HuH-7 (cell line): ENCODE data around the gene PPIC.
A peak's percentile ranks its signal among the peaks of the same experiment; 100 is the strongest.
"Not testable (repeated sequence)": the region's sequence is repeated elsewhere in the genome, so short reads cannot be mapped to it uniquely, and the experiment has no call there.

ENCODE experiments used
- DNase-seq: peaks from one replicate; pipeline ENCODE4 v3.0.0; 2011; ENCODE audit warnings: low spot score

The PPIC gene

DNA sequence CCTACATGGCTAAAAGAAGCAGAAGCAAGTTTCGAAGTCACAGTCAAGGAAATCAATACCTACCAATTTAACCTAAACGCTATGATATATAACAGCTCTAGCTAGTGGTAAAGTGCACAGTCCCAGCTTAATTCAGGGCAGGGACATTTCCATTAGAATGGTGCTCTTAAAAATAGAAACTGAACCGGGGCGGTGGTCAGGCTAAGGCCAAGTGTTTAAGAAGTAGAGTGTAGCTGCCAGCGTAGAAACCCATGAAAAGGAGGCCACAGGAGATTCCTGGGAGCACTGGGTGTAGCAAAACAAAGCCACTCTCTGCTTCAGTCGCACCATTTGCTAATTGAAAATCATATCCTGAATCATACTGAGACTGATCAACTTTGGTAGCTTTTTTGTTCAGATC lies 28.8 kb downstream of the PPIC start:
- no peak for DNase-seq

DNA sequence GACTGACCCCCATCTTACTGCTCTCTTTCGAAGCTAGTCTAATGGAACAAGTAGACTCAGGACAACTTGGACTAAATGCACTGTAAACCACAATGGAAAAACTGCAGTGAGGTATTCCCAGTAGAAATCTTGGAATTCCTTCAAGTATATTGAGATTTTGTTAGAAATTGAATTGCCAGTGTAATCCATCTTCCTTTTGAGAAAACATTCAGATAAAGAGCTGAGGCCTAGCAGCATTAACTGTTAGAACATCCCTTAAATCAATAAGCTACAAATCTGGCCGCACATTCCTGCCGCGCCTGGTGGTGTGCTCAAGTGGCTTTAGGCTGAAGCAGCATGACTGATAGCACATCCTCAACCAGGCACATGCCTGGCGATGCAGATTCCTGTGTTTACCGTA lies 29.3 kb downstream of the PPIC start:
- no peak for DNase-seq

DNA sequence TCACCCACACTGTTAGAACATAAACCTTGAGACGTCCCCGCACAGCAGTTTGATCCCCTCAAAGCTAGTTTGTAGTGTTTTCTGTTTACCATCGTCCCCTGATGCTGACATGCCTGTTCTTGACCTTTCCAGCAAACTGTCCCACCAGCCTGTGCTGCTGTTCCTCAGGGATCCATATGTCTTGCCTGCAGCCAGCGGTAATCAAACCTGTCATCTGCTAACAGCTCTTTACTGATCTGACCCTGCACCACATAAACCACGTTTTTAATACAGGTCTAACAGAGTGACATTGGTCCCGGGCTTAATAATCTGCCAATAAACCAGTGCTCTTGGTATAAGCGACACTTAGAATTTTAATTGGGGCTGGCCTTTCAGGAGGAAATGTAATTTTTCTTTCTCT lies 34.7 kb downstream of the PPIC start:
- no peak for DNase-seq

- DNase-seq: no peak
Measured at GRCh38 chr5:123000731-123001130, 35.8 kb downstream of the PPIC start.

- DNase-seq: peak; percentile 48
Measured at GRCh38 chr5:122999947-123000563, 36.5 kb downstream of the PPIC start.

DNA sequence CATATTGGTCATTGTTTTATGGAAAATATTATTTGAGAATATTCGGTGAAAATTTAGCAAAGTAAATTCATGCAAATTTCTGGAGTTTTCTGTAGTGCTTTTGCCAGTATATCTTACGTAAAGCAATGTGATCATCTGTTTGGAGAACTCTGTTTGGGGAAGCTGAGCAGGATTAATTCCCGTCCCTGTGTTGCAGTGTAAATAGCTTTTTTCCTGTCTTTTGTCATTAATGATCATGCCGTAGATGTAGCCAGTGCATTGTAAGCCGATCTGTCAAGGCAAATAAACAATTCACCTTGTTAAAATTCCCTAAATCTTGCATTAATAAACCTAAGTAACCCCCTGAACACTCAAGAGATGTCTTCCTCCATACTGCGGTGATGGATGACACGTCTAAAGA lies 39.2 kb downstream of the PPIC start:
- no peak for DNase-seq

DNA sequence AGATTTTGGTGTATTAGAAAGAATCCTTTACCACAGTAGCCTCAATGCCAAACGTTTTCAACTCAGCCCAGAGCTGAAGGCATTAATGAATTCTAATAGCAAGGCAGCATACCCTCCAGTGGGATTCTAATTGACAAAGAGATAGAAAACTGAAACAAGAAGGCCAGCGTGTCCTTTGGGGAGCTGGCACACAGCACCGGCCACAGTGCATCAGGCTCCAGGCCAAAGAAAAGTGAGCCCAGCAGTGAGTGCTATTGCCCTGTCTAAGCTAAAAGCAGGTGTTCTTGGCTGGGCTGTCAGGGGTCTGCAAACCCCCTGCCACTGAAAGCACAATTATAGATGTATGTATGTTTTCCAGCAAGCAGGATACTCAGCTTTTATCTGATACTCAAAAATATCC lies 40.4 kb downstream of the PPIC start:
- no peak for DNase-seq

DNA sequence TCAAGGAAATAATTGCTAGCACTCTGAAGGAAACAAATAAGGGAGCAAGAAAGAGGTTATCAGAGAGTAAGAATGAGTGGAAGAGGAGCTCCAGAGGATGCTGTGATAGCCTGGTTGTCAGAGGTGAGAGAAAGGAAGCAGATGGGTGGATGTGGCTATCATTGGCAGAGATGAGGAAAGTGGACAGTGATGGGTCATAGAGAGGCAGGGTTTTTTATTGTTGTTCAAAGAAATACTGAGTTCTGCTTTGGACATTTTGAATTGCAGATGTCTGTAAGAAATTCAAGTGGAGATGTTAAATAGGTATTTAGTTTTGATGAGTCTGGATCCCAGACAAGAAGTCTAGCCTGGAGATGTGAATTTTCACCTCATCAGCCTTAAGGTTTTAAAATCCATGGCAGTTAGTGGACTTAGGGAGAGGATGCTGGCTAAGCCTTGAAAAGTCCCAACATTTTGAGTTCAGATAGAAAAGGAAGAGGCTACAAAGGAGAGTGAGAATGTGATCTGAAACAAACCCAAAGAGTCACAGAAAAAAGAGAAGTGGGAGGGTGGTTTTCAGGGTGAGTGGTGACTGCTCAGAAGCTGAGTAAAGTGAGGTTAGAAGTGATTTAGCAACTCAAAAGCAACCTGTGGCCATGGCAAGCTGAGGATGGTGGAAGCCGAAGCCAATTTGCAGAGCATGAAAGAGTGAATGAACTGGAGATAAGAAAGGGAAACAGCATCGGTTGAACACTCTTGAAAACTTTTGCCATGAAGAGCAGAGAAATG lies 50.4 kb downstream of the PPIC start:
- no peak for DNase-seq

DNA sequence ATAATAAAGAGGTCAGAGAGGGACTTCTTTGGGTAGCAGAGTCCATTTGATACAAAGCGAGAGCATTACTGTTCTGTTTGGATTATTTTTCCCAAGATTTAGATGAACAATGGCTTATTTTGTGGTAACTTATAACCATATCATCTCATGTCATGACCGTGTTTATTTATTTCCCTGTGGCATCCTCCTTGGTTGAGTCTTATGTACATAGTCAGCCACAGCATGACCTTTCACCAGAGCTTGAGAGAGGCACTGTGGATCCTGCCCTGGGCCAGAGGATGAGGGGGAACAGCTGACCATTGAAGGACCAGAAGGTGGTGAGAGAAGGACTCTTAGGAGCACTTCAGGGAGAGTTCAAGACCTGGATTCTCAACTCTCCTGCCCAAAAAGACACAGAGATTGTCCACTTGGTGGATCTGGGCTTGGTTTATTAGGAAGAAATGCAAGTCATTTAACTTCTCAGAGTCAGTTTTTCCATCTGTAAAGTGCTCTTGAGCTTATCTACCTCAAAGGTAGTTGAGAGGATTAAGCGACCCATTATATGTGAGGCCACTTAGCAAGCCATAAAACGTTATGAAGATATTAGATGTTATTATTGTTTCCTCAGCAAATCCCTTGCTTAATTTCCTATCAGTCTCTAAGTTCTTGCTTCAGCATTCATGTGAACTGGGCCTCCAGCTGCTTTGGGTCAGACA lies 51.4 kb downstream of the PPIC start:
- DNase-seq: peak; percentile 23

DNA sequence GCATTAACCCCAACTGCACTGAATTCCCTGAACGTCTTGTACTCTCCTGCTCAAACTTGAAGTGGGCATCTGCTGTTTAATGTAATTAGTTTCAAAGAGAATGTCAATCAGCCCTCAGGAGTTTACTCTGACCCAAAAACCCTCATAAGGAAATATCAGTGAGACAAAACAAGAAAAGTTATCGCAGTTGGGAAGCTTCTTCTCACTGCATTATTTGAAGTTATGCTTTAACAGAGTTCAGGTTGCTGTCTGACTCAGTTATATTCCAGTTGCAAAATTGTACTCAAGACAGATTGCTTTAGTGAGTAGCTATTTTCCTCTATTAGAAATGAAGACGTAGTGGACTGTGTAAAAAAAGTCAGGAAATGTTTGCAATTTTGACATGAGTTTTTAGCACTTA lies 52.1 kb downstream of the PPIC start:
- DNase-seq: no peak

DNA sequence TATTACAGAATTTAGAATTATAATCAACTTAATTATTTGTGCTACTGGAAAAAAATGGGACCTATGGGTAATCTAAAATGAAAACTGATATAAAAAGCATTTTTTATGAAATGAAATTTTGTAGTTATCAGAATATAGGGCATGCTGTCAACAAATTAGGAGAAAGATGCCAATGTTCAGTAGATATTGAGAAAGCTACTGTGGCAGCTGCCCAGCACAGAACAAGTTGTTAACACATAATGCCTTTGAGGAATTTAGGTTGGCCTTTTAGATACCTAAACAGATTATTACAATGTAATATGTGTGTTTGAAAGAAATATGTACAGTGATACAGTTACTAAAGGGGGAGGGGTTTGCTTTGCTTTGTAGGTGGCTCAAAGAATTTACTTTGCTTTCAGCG lies 54.1 kb downstream of the PPIC start:
- no peak for DNase-seq

DNA sequence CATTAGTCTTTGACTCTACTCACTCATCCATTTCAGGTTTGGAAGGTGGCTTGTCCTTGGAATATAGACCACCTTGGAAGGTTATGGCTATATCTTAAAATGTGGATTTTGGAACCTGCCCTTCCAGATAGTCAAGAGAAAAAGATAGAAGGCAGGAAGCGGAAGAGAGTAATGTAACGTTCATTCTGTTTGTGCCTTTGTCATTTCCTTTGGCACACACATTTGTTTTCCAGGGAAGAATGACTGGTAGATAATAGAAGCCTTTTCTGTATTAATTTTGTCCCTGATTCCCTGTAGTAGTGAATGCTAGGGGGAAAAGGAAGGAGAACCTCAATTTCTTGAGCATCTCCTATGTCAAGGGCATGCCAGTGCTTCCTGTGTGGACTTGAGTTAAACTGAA lies 54.7 kb downstream of the PPIC start:
- no peak for DNase-seq

- no peak for DNase-seq
Measured at GRCh38 chr5:122978644-122979297, 57.8 kb downstream of the PPIC start.

DNA sequence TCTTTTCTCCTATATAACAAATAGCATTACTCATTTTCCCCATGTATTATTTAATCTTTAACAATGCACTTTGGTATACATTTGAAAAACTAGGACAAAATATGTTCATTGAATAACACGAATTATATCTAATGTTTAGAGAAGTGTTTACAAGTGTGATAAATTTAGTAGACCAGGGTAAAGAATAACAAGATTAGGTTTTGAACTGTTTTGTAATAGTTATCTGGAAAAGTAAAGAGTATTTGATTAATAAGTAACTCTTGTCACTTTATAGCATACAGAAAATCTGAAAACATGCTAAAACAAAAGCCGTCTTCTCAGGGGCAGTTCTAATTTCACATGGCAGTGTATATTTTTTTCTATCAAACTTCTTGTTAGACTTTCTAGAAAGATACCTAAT lies 58.5 kb downstream of the PPIC start:
- DNase-seq: no peak

- DNase-seq: no peak
Measured at GRCh38 chr5:122977319-122977718, 59.2 kb downstream of the PPIC start.

DNA sequence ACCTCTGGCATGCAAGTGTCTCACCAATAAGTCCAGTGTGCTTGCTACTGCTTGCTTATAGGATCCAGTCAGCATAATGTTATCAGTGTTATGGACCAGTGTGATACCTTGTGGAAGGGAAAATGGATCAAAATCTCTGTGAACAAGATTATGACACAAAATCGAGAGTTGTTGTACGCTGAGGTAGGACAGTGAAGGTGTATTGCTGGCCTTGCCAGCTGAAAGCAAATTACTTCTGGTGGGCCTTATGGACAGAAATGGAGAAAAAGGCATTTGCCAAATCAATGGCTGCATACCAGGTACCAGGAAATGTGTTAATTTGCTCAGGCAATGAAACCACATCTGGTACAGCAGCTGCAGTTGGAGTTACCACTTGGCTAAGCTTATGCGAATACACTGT lies 62.3 kb downstream of the PPIC start:
- not testable (repeated sequence) for DNase-seq

GRCh38 chr5:122973759-122974158 lies 62.8 kb downstream of the PPIC start:
- not testable (repeated sequence) for DNase-seq
